ENCODE results near the gene ZNF318.

DNA sequence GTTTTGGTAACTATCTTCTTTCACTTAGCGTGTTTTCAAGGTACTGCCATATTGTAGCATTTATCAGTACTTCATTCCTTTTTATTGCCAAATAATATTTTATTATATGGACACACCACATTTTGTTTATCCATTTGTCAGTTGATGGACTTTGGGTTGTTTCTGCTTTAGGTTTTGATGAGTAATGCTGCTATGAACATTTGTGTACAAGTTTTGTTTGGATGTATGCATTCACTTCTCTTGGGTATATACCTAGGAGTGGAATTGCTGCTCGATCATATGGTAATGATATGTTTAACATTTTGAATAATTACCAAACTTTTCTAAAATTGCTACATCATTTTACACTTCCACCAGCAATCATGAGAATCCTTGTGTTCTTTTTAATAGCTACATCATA is 77.7 kb downstream of the ZNF318 start:
- TF ChIP-seq, protein P1, sequence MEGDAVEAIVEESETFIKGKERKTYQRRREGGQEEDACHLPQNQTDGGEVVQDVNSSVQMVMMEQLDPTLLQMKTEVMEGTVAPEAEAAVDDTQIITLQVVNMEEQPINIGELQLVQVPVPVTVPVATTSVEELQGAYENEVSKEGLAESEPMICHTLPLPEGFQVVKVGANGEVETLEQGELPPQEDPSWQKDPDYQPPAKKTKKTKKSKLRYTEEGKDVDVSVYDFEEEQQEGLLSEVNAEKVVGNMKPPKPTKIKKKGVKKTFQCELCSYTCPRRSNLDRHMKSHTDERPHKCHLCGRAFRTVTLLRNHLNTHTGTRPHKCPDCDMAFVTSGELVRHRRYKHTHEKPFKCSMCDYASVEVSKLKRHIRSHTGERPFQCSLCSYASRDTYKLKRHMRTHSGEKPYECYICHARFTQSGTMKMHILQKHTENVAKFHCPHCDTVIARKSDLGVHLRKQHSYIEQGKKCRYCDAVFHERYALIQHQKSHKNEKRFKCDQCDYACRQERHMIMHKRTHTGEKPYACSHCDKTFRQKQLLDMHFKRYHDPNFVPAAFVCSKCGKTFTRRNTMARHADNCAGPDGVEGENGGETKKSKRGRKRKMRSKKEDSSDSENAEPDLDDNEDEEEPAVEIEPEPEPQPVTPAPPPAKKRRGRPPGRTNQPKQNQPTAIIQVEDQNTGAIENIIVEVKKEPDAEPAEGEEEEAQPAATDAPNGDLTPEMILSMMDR (IDR thresholded peaks at IDR 0.05): no peak
- no peak for TF ChIP-seq MXI1 (IDR thresholded peaks at IDR 0.05; ENCODE audit: low read depth, low read length)
- TF ChIP-seq, protein P2, sequence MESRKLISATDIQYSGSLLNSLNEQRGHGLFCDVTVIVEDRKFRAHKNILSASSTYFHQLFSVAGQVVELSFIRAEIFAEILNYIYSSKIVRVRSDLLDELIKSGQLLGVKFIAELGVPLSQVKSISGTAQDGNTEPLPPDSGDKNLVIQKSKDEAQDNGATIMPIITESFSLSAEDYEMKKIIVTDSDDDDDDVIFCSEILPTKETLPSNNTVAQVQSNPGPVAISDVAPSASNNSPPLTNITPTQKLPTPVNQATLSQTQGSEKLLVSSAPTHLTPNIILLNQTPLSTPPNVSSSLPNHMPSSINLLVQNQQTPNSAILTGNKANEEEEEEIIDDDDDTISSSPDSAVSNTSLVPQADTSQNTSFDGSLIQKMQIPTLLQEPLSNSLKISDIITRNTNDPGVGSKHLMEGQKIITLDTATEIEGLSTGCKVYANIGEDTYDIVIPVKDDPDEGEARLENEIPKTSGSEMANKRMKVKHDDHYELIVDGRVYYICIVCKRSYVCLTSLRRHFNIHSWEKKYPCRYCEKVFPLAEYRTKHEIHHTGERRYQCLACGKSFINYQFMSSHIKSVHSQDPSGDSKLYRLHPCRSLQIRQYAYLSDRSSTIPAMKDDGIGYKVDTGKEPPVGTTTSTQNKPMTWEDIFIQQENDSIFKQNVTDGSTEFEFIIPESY (IDR thresholded peaks at IDR 0.05; ENCODE audit: borderline replicate concordance, low read depth): no peak
- no peak for TF ChIP-seq RAD21 (IDR thresholded peaks at IDR 0.05; ENCODE audit: low read length)
- no peak for TF ChIP-seq JUND (IDR thresholded peaks at IDR 0.05)
- no peak for TF ChIP-seq TAF1 (IDR thresholded peaks at IDR 0.05; ENCODE audit: borderline replicate concordance, low read depth, low read length)
- TF ChIP-seq EZH2phosphoT487 (IDR thresholded peaks at IDR 0.05; ENCODE audit: borderline replicate concordance, low read depth): no peak
- no peak for TF ChIP-seq TCF12 (IDR thresholded peaks at IDR 0.05)
- no peak for TF ChIP-seq POLR2AphosphoS5 (IDR thresholded peaks at IDR 0.05; ENCODE audit: low read depth, low read length)
- TF ChIP-seq EP300 (IDR thresholded peaks at IDR 0.05; ENCODE audit: borderline replicate concordance in 1 of 2, low read depth in 1 of 2, low read length in 1 of 2): no peak
- no peak for TF ChIP-seq SIN3A (IDR thresholded peaks at IDR 0.05; ENCODE audit: borderline replicate concordance, low read depth, low read length)
- no peak for TF ChIP-seq GABPA (IDR thresholded peaks at IDR 0.05; ENCODE audit: low read depth)
- TF ChIP-seq RCOR1 (IDR thresholded peaks at IDR 0.05; ENCODE audit: low read length): no peak

All from SK-N-SH (cell line).